ENCODE data around the gene NDUFS6.

NDUFS6 gene

GRCh38 chr5:1761453-1761755 is 39.8 kb upstream of the NDUFS6 start:
- TF ChIP-seq, protein P1, sequence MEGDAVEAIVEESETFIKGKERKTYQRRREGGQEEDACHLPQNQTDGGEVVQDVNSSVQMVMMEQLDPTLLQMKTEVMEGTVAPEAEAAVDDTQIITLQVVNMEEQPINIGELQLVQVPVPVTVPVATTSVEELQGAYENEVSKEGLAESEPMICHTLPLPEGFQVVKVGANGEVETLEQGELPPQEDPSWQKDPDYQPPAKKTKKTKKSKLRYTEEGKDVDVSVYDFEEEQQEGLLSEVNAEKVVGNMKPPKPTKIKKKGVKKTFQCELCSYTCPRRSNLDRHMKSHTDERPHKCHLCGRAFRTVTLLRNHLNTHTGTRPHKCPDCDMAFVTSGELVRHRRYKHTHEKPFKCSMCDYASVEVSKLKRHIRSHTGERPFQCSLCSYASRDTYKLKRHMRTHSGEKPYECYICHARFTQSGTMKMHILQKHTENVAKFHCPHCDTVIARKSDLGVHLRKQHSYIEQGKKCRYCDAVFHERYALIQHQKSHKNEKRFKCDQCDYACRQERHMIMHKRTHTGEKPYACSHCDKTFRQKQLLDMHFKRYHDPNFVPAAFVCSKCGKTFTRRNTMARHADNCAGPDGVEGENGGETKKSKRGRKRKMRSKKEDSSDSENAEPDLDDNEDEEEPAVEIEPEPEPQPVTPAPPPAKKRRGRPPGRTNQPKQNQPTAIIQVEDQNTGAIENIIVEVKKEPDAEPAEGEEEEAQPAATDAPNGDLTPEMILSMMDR (IDR thresholded peaks at IDR 0.05; ENCODE audit: control insufficient read depth, extremely low read depth, insufficient read depth), result no peak
- no peak overlapping the region for H3K4me3 ChIP-seq (ENCODE audit: low read depth, low read length)
- DNase-seq (ENCODE audit: low read depth), result no peak

GRCh38 chr5:1762121-1762882 is 38.9 kb upstream of the NDUFS6 start:
- TF ChIP-seq, protein P1 (IDR thresholded peaks at IDR 0.05; ENCODE audit: control insufficient read depth, extremely low read depth, insufficient read depth), result no peak

DNA sequence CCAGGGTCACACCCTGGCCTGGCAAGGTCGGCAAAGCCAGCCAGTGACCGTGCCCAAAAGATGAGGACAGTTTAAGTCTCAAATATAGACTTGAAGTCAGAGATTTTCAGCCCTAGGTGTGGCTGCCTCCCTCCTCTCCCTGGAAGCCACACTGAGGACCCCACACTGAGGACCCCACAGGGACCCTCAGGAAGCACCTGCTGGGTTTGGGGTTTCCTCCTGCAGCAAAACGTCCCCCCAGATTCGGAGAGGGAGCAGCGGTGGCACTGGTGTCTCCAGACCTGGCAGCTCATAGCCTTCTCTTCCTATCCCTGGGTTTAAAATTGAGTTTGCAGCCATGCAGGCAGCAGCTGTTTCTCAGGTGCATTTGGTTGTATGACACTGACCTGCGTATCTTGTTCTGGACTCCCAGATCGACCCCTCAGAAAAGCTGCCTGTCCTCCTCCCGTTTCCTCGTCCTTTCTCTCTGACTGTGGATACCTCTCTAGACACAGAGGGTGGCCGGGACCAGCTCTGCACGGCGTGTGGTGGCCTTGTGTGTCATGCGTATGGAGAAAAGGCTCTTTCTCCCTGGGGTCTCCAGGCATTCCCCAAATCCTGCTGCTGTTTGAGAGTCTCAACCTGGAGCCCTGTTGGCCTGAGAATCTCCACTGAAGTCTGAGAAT is 38.2 kb upstream of the NDUFS6 start:
- no peak for DNase-seq (ENCODE audit: low read depth)
- no peak overlapping the region for H3K4me3 ChIP-seq (ENCODE audit: low read depth, low read length)
- TF ChIP-seq, protein P1 (IDR thresholded peaks at IDR 0.05; ENCODE audit: control insufficient read depth, extremely low read depth, insufficient read depth), result no peak

More at GRCh38 chr5:1762121-1762882, 38.9 kb upstream of the NDUFS6 start:
- DNase-seq (ENCODE audit: low read depth), result no peak
- H3K4me3 ChIP-seq (ENCODE audit: low read depth, low read length), result no peak overlapping the region

DNA sequence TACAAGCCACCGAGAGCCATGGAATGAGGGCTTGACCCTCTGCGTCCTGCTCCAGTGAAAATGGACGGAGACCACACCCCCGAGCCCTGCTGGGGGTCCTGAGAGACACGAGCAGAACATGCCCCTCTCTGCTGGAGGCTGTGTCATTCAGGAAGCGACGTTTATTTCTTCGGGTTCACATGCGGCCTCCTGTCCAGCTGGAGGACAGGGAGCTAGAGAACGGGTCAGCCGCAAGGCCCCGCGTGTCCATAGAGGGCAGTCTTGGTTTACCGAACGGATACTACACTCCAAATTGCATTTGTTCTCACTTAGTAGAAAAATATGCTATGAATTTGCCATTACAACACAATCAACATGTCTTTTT is 37.7 kb upstream of the NDUFS6 start:
- TF ChIP-seq, protein P1 (IDR thresholded peaks at IDR 0.05; ENCODE audit: control insufficient read depth, extremely low read depth, insufficient read depth), result peak; percentile 87
- DNase-seq (ENCODE audit: low read depth), result no peak
- H3K4me3 ChIP-seq (ENCODE audit: low read depth, low read length), result no peak overlapping the region

DNA sequence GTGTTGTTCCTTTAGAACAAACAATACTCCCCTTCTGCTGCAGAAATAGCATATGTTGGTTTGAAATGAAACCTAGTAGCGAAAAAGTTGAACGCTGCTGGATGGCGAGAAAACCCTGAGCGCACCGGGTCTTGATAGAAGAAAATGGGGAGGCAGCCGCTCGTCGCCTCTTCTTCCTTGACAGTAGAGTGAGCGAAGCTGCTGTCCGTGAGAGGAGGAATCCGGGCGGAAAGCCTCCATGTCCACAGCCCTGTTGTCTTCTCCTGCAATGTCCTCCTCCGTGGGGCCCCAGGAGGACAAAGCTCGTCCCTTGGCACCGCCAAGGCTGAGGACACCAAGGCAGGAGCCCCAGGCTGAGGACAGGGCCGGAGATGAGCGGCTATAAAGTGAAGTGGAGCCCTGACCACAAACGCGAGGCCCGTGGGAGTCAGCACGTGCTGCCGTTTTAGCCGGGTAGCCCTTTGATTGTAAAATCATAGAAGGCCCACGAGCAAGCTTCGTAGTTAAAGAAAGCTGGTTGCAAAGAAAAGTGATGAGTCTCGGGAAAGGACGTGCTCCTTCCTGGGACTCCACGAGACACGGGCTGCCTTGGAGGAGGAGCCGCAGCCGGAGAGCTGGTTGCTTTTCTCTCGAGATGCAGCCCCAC is 37.1 kb upstream of the NDUFS6 start:
- no peak for DNase-seq (ENCODE audit: low read depth)
- TF ChIP-seq, protein P1 (IDR thresholded peaks at IDR 0.05; ENCODE audit: control insufficient read depth, extremely low read depth, insufficient read depth), result no peak

GRCh38 chr5:1764606-1764960 is 36.6 kb upstream of the NDUFS6 start:
- DNase-seq (ENCODE audit: low read depth), result no peak
- H3K4me3 ChIP-seq (ENCODE audit: low read depth, low read length), result no peak overlapping the region
- TF ChIP-seq, protein P1 (IDR thresholded peaks at IDR 0.05; ENCODE audit: control insufficient read depth, extremely low read depth, insufficient read depth), result no peak

More for the DNA sequence above, 37.1 kb upstream of the NDUFS6 start:
- no peak overlapping the region for H3K4me3 ChIP-seq (ENCODE audit: low read depth, low read length)
